ENCODE measurements around the gene CLASP1.

The CLASP1 gene

GRCh38 chr2:121429927-121430520 lies 219.2 kb downstream of the CLASP1 start:
- H3K27ac ChIP-seq = no peak overlapping the region
- H3K27me3 ChIP-seq (ENCODE audit: insufficient read depth, low read depth, severe bottlenecking) = no peaks in the 10 kb centered on the region
- no peaks in the 10 kb centered on the region for H3K9me3 ChIP-seq (ENCODE audit: severe bottlenecking)
- no peak for TF ChIP-seq CTCF (IDR thresholded peaks at IDR 0.05; ENCODE audit: low read depth, low read length)
- peaks cover 24% of the 10 kb centered on the region for H3K36me3 ChIP-seq
- no peak overlapping the region for H3K4me3 ChIP-seq (ENCODE audit: low read depth, low read length)
- no peak for DNase-seq

- Histone ChIP-seq H3K27me3 (ENCODE audit: insufficient read depth, low read depth, severe bottlenecking) (no peaks in the 10 kb centered on the region), H3K4me3 (ENCODE audit: low read depth, low read length) (no peak overlapping the region), H3K9me3 (ENCODE audit: severe bottlenecking) (no peaks in the 10 kb centered on the region), H3K27ac (no peak overlapping the region), H3K36me3 (peaks cover 31% of the 10 kb centered on the region)
- no peak for DNase-seq
- TF ChIP-seq CTCF (IDR thresholded peaks at IDR 0.05; ENCODE audit: low read depth, low read length) = no peak
Observed at GRCh38 chr2:121429119-121429903, 220.0 kb downstream of the CLASP1 start.

GRCh38 chr2:121427187-121427689 lies 222.0 kb downstream of the CLASP1 start:
- Histone ChIP-seq H3K4me3 (ENCODE audit: low read depth, low read length) (no peak overlapping the region), H3K27ac (no peak overlapping the region), H3K27me3 (ENCODE audit: insufficient read depth, low read depth, severe bottlenecking) (no peaks in the 10 kb centered on the region), H3K9me3 (ENCODE audit: severe bottlenecking) (no peaks in the 10 kb centered on the region), H3K36me3 (peaks cover 39% of the 10 kb centered on the region)
- DNase-seq = no peak
- no peak for TF ChIP-seq CTCF (IDR thresholded peaks at IDR 0.05; ENCODE audit: low read depth, low read length)

GRCh38 chr2:121420486-121420885 lies 228.8 kb downstream of the CLASP1 start:
- Histone ChIP-seq H3K4me3 (ENCODE audit: low read depth, low read length) (no peak overlapping the region), H3K27ac (no peak overlapping the region), H3K27me3 (ENCODE audit: insufficient read depth, low read depth, severe bottlenecking) (no peaks in the 10 kb centered on the region), H3K9me3 (ENCODE audit: severe bottlenecking) (no peaks in the 10 kb centered on the region), H3K36me3 (peaks cover 39% of the 10 kb centered on the region)
- DNase-seq = no peak
- no peak for TF ChIP-seq CTCF (IDR thresholded peaks at IDR 0.05; ENCODE audit: low read depth, low read length)

GRCh38 chr2:121419081-121419699 lies 230.1 kb downstream of the CLASP1 start:
- no peak overlapping the region for H3K27ac ChIP-seq
- DNase-seq = no peak
- peaks cover 34% of the 10 kb centered on the region for H3K36me3 ChIP-seq
- H3K9me3 ChIP-seq (ENCODE audit: severe bottlenecking) = no peaks in the 10 kb centered on the region
- no peak for TF ChIP-seq CTCF (IDR thresholded peaks at IDR 0.05; ENCODE audit: low read depth, low read length)
- H3K27me3 ChIP-seq (ENCODE audit: insufficient read depth, low read depth, severe bottlenecking) = no peaks in the 10 kb centered on the region
- no peak overlapping the region for H3K4me3 ChIP-seq (ENCODE audit: low read depth, low read length)

All from WERI-Rb-1 (cell line).